Natural killer cell (primary cell): Measurements from ENCODE around the gene SEC16A. TPM values are rescaled to one million over a fixed set of nuclear protein-coding genes. Genes with fewer than 3 reads are reported as not detected.
"Not testable (repeated sequence)": the region's sequence is repeated elsewhere in the genome, so short reads cannot be mapped to it uniquely, and the experiment has no call there.

Source experiments
- ATAC-seq, 3 donors: fragments of 150-1000 bp in 2 of 3; fragments of 200-7000 bp in 1 of 3; cut with Tn5 transposase; 1 replicate in 1 of 3; 2 replicates in 2 of 3; pipeline ENCODE4 v1.10.0; 2021; ENCODE audit warnings: mild to moderate bottlenecking in 2 of 3, moderate library complexity in 2 of 3
- DNase-seq, 2 donors: peaks; one replicate each; pipeline versions ENCODE4 v3.0.0 to v3.0.0-alpha.2; 2013 to 2021; ENCODE audit warnings: mixed read lengths in 1 of 2
- H3K27ac ChIP-seq: one replicate; pipeline ENCODE4 v1.5.1; 2013; ENCODE audit warnings: mild to moderate bottlenecking, low read length
- H3K27me3 ChIP-seq: one replicate; pipeline ENCODE4 v1.6.1; 2013; ENCODE audit warnings: low read length; ENCODE audit not compliant: control insufficient read depth, insufficient read depth
- H3K36me3 ChIP-seq: one replicate; pipeline ENCODE4 v1.6.1; 2013; ENCODE audit warnings: low read length; ENCODE audit not compliant: control insufficient read depth, insufficient read depth
- H3K4me1 ChIP-seq: one replicate; pipeline ENCODE4 v1.6.1; 2013; ENCODE audit warnings: low read length; ENCODE audit not compliant: control insufficient read depth, insufficient read depth
- H3K4me3 ChIP-seq: one replicate; pipeline ENCODE4 v1.5.1; 2013; ENCODE audit warnings: low read length
- H3K9me3 ChIP-seq: one replicate; pipeline ENCODE4 v1.6.1; 2013; ENCODE audit warnings: low read length; ENCODE audit not compliant: control insufficient read depth, insufficient read depth
- H3K27ac Mint-ChIP-seq, 2 donors: one replicate each; pipeline ENCODE4 v1.8.0; 2022; ENCODE audit warnings: mild to moderate bottlenecking in 2 of 2, mixed read lengths in 2 of 2, moderate library complexity in 1 of 2
- H3K27me3 Mint-ChIP-seq, 2 donors: one replicate each; pipeline ENCODE4 v1.8.0; 2022; ENCODE audit warnings: low read depth in 2 of 2, mixed read lengths in 2 of 2
- H3K36me3 Mint-ChIP-seq: one replicate; pipeline ENCODE4 v1.8.0; 2022; ENCODE audit warnings: mixed read lengths
- H3K4me1 Mint-ChIP-seq, 2 donors: one replicate each; pipeline ENCODE4 v1.8.0; 2022; ENCODE audit warnings: mixed read lengths in 2 of 2
- H3K4me3 Mint-ChIP-seq: one replicate; pipeline ENCODE4 v1.8.0; 2022; ENCODE audit warnings: mild to moderate bottlenecking, moderate library complexity, mixed read lengths
- H3K9me3 Mint-ChIP-seq, 2 donors: one replicate each; pipeline ENCODE4 v1.8.0; 2022; ENCODE audit warnings: mixed read lengths in 2 of 2
- CTCF ChIP-seq: fragments of 200-600 bp; IDR thresholded peaks from one replicate; pipeline ENCODE4 v1.8.0; 2022; ENCODE audit warnings: antibody characterized with exemption
- WGBS: methylation state at CpG from one replicate; pipeline ENCODE4 v1.1.7; 2013; ENCODE audit warnings: missing lambda C conversion rate; ENCODE audit not compliant: insufficient coverage; 5-methylcytosine and 5-hydroxymethylcytosine counted together
- intact Hi-C: fragments of 100-400 bp; cut with micrococcal nuclease; formaldehyde crosslinking; loops from one replicate; pipeline ENCODE4 v1.14.2; 2022
- total RNA-seq, 4 donors: library from RNA; stranded (reverse); fragments of 120-200 nt in 1 of 4; gene quantifications; one replicate each; pipeline versions ENCODE4 v1.2.3 to v1.2.4, GENCODE V29; 2013 to 2022

The SEC16A gene
- total RNA-seq, 3 donors from 2014 or later (not counting 1 experiment from before 2014, with no cell fraction given), result 84.3 to 89.0 (median 87.1) TPM

- Mint-ChIP-seq H3K27me3 (no peaks in the 10 kb centered on the region), H3K36me3 (no peaks in the 10 kb centered on the region), H3K4me3 (no peak overlapping the region), H3K27ac (no peak overlapping the region), H3K4me1 (no peaks in the 10 kb centered on the region), H3K9me3 (no peaks in the 10 kb centered on the region)
- H3K27me3 ChIP-seq, result no peaks in the 10 kb centered on the region
- WGBS, result 94% methylated on average over 21 of the region's 21 CpGs
- intact Hi-C loops, result no loop called here
- no peak overlapping the region for H3K27ac ChIP-seq
- no peaks in the 10 kb centered on the region for H3K9me3 ChIP-seq
- H3K4me3 ChIP-seq, result no peak overlapping the region
- no peak for ATAC-seq
- no peaks in the 10 kb centered on the region for H3K4me1 ChIP-seq
- peaks cover 5% of the 10 kb centered on the region for H3K36me3 ChIP-seq
- no peak for DNase-seq
- TF ChIP-seq CTCF, result no peak
These were observed 53.7 kb downstream of the SEC16A start for GRCh38 chr9:136429075-136429628.

- no peaks in the 10 kb centered on the region for H3K27me3 Mint-ChIP-seq
- no peak for ATAC-seq
- no peaks in the 10 kb centered on the region for H3K36me3 Mint-ChIP-seq
These were observed 56.1 kb downstream of the SEC16A start for GRCh38 chr9:136426787-136427186.

GRCh38 chr9:136425367-136425766, 57.5 kb downstream of the SEC16A start:
- H3K4me3 ChIP-seq, H3K36me3 Mint-ChIP-seq, H3K9me3 ChIP-seq, H3K9me3 Mint-ChIP-seq, H3K4me3 Mint-ChIP-seq, intact Hi-C loops, H3K27ac ChIP-seq, H3K4me1 Mint-ChIP-seq, ATAC-seq, H3K27ac Mint-ChIP-seq, H3K27me3 Mint-ChIP-seq, H3K27me3 ChIP-seq, H3K4me1 ChIP-seq, DNase-seq: not testable (repeated sequence)
- 93% methylated on average over 7 of the region's 7 CpGs for WGBS
- peaks cover 34% of the 10 kb centered on the region for H3K36me3 ChIP-seq

More at GRCh38 chr9:136426787-136427186, 56.1 kb downstream of the SEC16A start:
- Histone ChIP-seq H3K9me3 (no peaks in the 10 kb centered on the region), H3K4me3 (no peak overlapping the region), H3K27ac (no peak overlapping the region), H3K36me3 (peaks cover 23% of the 10 kb centered on the region), H3K27me3 (no peaks in the 10 kb centered on the region), H3K4me1 (no peaks in the 10 kb centered on the region)
- no peak overlapping the region for H3K27ac Mint-ChIP-seq
- intact Hi-C loops, result no loop called here
- no peak overlapping the region for H3K4me3 Mint-ChIP-seq
- 97% methylated on average over 12 of the region's 12 CpGs for WGBS
- no peak for TF ChIP-seq CTCF
- no peaks in the 10 kb centered on the region for H3K4me1 Mint-ChIP-seq
- no peak for DNase-seq
- H3K9me3 Mint-ChIP-seq, result no peaks in the 10 kb centered on the region

- Mint-ChIP-seq H3K9me3 (no peaks in the 10 kb centered on the region), H3K36me3 (no peaks in the 10 kb centered on the region), H3K4me1 (no peaks in the 10 kb centered on the region), H3K27me3 (no peaks in the 10 kb centered on the region), H3K4me3 (no peak overlapping the region), H3K27ac (no peak overlapping the region)
- no peaks in the 10 kb centered on the region for H3K9me3 ChIP-seq
- ATAC-seq (no peak), DNase-seq (no peak)
- peaks cover 37% of the 10 kb centered on the region for H3K36me3 ChIP-seq
- H3K4me1 ChIP-seq, result no peaks in the 10 kb centered on the region
- no peak overlapping the region for H3K4me3 ChIP-seq
- H3K27me3 ChIP-seq, result no peaks in the 10 kb centered on the region
- no peak for TF ChIP-seq CTCF
- H3K27ac ChIP-seq, result no peak overlapping the region
- WGBS, result 89% methylated on average over 27 of the region's 27 CpGs
- intact Hi-C loops, result no loop called here
These were observed 58.0 kb downstream of the SEC16A start for GRCh38 chr9:136424750-136425362.
